ENCODE results near the gene AOPEP. TPM values are rescaled to one million over a fixed set of nuclear protein-coding genes. Genes with fewer than 3 reads are reported as not detected.

Gene AOPEP
- total RNA-seq, 2 donors from 2014 or later, result 12.4 to 12.9 TPM

GRCh38 chr9:95082401-95083084, 356.0 kb downstream of the AOPEP start:
- Mint-ChIP-seq H3K4me1 (no peaks in the 10 kb centered on the region), H3K36me3 (ENCODE audit: low read depth) (no peaks in the 10 kb centered on the region), H3K27me3 (no peaks in the 10 kb centered on the region), H3K27ac (no peak overlapping the region), H3K4me3 (no peak overlapping the region)
- DNase-seq (no peak), ATAC-seq (no peak)
- no peaks in the 10 kb centered on the region for H3K9me3 ChIP-seq (ENCODE audit: control insufficient read depth, low read length, poor library complexity, severe bottlenecking)

GRCh38 chr9:95083086-95083768, 356.7 kb downstream of the AOPEP start:
- DNase-seq (no peak), ATAC-seq (no peak)
- H3K27me3 Mint-ChIP-seq, result no peaks in the 10 kb centered on the region
- no peaks in the 10 kb centered on the region for H3K36me3 Mint-ChIP-seq (ENCODE audit: low read depth)
- no peaks in the 10 kb centered on the region for H3K9me3 ChIP-seq (ENCODE audit: control insufficient read depth, low read length, poor library complexity, severe bottlenecking)
- no peak overlapping the region for H3K4me3 Mint-ChIP-seq
- no peaks in the 10 kb centered on the region for H3K4me1 Mint-ChIP-seq
- no peak overlapping the region for H3K27ac Mint-ChIP-seq

DNA sequence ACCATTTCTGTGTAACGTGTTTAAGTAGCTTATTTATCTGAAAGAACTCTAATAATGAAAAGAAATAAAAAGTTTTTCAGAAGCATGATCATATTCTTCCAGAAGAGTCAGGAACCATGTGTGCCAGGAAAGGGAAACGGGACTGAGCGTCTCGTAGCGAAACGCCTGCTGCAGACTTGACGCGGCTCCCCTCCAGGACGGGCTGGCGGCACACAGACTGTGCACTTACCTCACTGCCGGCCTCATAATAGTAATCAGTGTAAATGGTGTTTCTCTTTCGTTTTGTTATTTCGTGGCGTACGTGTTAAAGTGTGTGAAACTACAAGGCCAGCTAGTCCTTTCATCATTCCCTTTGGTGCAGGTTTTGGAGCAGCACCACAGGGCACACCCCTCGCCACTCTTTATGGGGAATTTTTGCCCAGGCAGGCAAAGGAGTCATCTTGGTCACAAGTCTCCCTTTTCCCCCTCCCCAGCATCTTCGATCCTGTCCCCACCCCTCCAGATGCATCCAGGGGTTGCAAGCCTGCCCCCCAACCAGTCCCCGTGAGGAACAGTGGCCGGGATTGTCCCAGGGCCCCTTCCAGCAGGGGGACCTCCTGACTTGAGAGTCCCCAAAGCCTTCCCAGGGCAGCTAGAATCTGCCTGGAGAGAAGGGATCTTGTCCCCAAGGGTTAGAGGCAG, 357.9 kb downstream of the AOPEP start:
- H3K36me3 Mint-ChIP-seq (ENCODE audit: low read depth), result no peaks in the 10 kb centered on the region
- H3K4me1 Mint-ChIP-seq, result no peaks in the 10 kb centered on the region
- no peaks in the 10 kb centered on the region for H3K27me3 Mint-ChIP-seq
- H3K4me3 Mint-ChIP-seq, result no peak overlapping the region
- DNase-seq (no peak), ATAC-seq (no peak)
- H3K27ac Mint-ChIP-seq, result no peak overlapping the region
- H3K9me3 ChIP-seq (ENCODE audit: control insufficient read depth, low read length, poor library complexity, severe bottlenecking), result no peaks in the 10 kb centered on the region

DNA sequence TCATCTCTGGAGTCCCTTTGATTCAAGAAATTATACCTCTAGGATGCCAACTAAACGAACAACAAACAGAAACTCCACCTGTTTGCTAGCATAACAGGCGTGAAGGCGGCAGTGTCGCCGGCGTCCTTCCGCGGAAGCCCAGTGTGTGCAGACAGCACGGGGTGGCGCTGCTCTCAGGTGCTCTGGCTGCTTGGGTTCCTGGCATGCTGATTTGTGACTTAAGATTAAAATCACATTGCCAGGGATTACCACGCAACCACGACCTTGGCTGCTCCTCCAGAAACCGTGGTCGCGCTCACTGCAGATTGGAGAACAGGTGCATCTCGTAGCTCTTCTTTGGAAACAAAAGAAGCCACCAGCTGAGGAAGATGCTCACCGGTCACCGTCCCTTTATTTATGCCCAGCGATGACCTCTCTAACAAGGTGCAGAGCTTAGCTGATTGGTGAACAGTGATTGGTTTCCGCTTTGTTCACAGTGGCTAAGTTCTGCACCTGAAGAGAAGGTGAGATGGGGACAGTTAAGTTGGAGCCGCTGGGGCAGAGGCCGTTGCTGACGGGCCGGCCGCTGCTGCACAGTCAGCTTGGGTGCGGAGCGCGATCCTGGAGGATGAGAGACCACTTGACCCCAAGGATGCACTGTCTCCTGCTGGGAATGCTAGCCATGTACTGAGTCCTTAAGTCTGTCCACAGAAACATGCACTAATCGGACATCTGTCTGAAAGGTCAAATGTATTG, 358.7 kb downstream of the AOPEP start:
- no peak for DNase-seq
- no peak for ATAC-seq
- Mint-ChIP-seq H3K4me3 (no peak overlapping the region), H3K4me1 (no peaks in the 10 kb centered on the region), H3K27ac (no peak overlapping the region), H3K27me3 (no peaks in the 10 kb centered on the region), H3K36me3 (ENCODE audit: low read depth) (no peaks in the 10 kb centered on the region)
- H3K9me3 ChIP-seq (ENCODE audit: control insufficient read depth, low read length, poor library complexity, severe bottlenecking), result no peaks in the 10 kb centered on the region

GRCh38 chr9:95085861-95086563, 359.5 kb downstream of the AOPEP start:
- ATAC-seq, result no peak
- H3K27me3 Mint-ChIP-seq, result no peaks in the 10 kb centered on the region
- H3K9me3 ChIP-seq (ENCODE audit: control insufficient read depth, low read length, poor library complexity, severe bottlenecking), result no peaks in the 10 kb centered on the region
- H3K36me3 Mint-ChIP-seq (ENCODE audit: low read depth), result no peaks in the 10 kb centered on the region
- H3K27ac Mint-ChIP-seq, result no peak overlapping the region
- no peak for DNase-seq
- no peak overlapping the region for H3K4me3 Mint-ChIP-seq
- no peaks in the 10 kb centered on the region for H3K4me1 Mint-ChIP-seq

GRCh38 chr9:95086564-95086955, 360.1 kb downstream of the AOPEP start:
- DNase-seq (no peak), ATAC-seq (no peak)
- Mint-ChIP-seq H3K4me1 (peaks cover 3% of the 10 kb centered on the region), H3K4me3 (no peak overlapping the region), H3K36me3 (ENCODE audit: low read depth) (no peaks in the 10 kb centered on the region), H3K27me3 (no peaks in the 10 kb centered on the region), H3K27ac (no peak overlapping the region)
- H3K9me3 ChIP-seq (ENCODE audit: control insufficient read depth, low read length, poor library complexity, severe bottlenecking), result no peaks in the 10 kb centered on the region

DNA sequence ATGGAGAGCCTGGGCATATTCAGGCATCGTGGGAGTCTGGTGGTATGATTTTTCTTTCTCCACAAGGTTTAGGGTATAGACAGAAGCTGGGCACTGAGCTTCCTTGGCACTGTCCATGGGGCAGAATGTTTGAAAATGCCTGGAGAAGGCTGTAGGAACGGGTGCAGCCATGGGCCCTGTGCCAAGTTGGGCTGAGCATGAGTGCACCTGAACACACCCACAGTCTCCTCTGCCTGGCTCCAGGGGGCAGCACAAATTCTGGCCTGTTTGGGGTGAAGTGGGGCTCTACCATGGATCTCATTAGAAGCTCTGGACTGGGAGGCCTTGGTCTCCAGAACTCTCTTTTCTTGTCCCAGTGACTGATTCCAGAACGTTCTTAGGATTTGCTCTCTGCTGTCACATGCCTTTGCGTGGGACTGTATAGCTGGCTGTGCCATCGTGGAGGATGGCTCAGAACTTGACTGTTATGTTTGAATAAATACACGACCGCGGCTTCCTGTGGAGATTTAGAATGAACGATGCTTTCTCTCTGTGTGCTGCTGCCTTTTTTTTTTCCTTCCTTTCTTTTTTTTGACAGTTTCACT, 361.3 kb downstream of the AOPEP start:
- peaks cover 7% of the 10 kb centered on the region for H3K4me1 Mint-ChIP-seq
- H3K27me3 Mint-ChIP-seq, result no peaks in the 10 kb centered on the region
- H3K9me3 ChIP-seq (ENCODE audit: control insufficient read depth, low read length, poor library complexity, severe bottlenecking), result no peaks in the 10 kb centered on the region
- no peaks in the 10 kb centered on the region for H3K36me3 Mint-ChIP-seq (ENCODE audit: low read depth)
- peak overlapping the region; percentile 3 for H3K27ac Mint-ChIP-seq
- peak overlapping the region; percentile 8 for H3K4me3 Mint-ChIP-seq
- DNase-seq, result no peak
- ATAC-seq, result no peak

DNA sequence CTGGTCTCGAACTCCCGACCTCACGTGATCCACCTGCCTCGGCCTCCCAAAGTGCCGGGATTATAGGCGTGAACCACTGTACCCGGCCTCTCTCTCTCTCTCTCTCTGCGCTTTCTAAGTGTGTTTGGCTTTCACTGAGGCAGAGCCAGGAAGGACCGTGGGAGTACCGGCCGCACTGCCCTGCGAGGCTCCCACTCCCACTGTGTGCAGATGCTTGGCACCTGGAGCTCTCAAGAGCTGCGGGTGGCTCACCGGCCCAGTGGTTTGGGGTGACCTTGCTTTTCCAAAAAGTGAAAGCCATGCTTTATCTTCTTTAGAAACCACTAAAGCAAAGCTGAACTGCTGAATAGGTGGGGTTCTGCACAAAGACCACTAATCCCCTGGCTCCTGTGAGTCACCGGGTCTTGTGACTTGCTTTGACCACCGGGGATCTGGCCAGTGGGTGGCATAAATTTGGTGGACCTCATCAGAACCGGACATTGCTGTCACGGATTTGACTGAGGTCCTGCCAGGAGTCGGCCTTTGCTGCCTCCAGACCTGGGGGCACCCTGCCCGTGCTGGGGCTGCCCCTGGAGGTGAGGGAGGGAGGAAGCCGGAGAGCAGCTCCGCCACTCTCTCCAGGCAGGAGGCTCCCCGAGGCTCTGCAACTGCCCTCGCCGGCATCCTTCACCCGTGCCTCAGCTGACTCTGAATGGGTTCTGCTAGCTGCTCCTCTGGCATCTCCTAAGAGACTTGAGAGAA, 362.1 kb downstream of the AOPEP start:
- peaks cover 10% of the 10 kb centered on the region for H3K4me1 Mint-ChIP-seq
- no peaks in the 10 kb centered on the region for H3K27me3 Mint-ChIP-seq
- no peak overlapping the region for H3K27ac Mint-ChIP-seq
- no peak overlapping the region for H3K4me3 Mint-ChIP-seq
- H3K36me3 Mint-ChIP-seq (ENCODE audit: low read depth), result no peaks in the 10 kb centered on the region
- ATAC-seq (no peak), DNase-seq (no peak)
- no peaks in the 10 kb centered on the region for H3K9me3 ChIP-seq (ENCODE audit: control insufficient read depth, low read length, poor library complexity, severe bottlenecking)

- Mint-ChIP-seq H3K27me3 (no peaks in the 10 kb centered on the region), H3K4me3 (no peak overlapping the region), H3K4me1 (peaks cover 10% of the 10 kb centered on the region), H3K36me3 (ENCODE audit: low read depth) (no peaks in the 10 kb centered on the region), H3K27ac (no peak overlapping the region)
- DNase-seq, result no peak
- no peaks in the 10 kb centered on the region for H3K9me3 ChIP-seq (ENCODE audit: control insufficient read depth, low read length, poor library complexity, severe bottlenecking)
- no peak for ATAC-seq
Measured at GRCh38 chr9:95089257-95090022, 362.9 kb downstream of the AOPEP start.

- DNase-seq (no peak), ATAC-seq (no peak)
- no peaks in the 10 kb centered on the region for H3K9me3 ChIP-seq (ENCODE audit: control insufficient read depth, low read length, poor library complexity, severe bottlenecking)
- Mint-ChIP-seq H3K27ac (no peak overlapping the region), H3K4me3 (no peak overlapping the region), H3K36me3 (ENCODE audit: low read depth) (no peaks in the 10 kb centered on the region), H3K27me3 (no peaks in the 10 kb centered on the region), H3K4me1 (peaks cover 10% of the 10 kb centered on the region)
Measured at GRCh38 chr9:95090023-95090791, 363.7 kb downstream of the AOPEP start.

Measured in T-helper 17 cell (primary cell).